Astrocyte (in vitro differentiated cells and primary cell): Measurements from ENCODE around the gene ZBTB39.

Experiments
- EZH2 ChIP-seq: IDR thresholded peaks from 2 replicates; pipeline ENCODE4 v1.6.1; 2012; ENCODE audit warnings: mild to moderate bottlenecking, low read length, inconsistent platforms; ENCODE audit not compliant: insufficient read depth
- TF ChIP-seq, protein P1 (sequence below): IDR thresholded peaks from 2 replicates; pipeline ENCODE4 v1.5.1; 2011; ENCODE audit warnings: low read depth, mild to moderate bottlenecking, inconsistent platforms, low read length, moderate library complexity; ENCODE audit not compliant: insufficient read depth

DNA sequence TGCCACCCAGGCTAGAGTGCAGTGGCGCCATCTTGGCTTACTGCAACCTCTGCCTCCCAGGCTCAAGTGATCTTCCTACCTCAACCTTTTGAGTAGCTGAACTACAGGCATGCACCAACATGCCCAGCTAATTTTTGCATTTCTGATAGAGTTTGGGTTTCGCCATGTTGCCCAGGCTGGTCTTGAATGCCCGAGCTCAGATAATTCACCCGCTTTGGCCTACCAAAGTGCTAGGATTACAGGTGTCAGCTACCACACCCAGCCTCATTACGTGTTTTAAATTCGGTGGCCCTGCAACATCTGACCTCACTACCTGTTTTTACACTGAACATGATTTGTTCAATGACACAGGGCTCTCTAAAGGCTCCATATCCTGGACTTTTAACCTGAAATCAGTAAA is 26.1 kb downstream of the ZBTB39 start:
- TF ChIP-seq, protein P1, sequence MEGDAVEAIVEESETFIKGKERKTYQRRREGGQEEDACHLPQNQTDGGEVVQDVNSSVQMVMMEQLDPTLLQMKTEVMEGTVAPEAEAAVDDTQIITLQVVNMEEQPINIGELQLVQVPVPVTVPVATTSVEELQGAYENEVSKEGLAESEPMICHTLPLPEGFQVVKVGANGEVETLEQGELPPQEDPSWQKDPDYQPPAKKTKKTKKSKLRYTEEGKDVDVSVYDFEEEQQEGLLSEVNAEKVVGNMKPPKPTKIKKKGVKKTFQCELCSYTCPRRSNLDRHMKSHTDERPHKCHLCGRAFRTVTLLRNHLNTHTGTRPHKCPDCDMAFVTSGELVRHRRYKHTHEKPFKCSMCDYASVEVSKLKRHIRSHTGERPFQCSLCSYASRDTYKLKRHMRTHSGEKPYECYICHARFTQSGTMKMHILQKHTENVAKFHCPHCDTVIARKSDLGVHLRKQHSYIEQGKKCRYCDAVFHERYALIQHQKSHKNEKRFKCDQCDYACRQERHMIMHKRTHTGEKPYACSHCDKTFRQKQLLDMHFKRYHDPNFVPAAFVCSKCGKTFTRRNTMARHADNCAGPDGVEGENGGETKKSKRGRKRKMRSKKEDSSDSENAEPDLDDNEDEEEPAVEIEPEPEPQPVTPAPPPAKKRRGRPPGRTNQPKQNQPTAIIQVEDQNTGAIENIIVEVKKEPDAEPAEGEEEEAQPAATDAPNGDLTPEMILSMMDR, result no peak
- TF ChIP-seq EZH2, result no peak
